ENCODE measurements around the gene IL13RA1. TPM values are rescaled to one million over a fixed set of nuclear protein-coding genes. Genes with fewer than 3 reads are reported as not detected.

Gene IL13RA1
- polyA plus RNA-seq, 3 donors = 48.8 to 74.6 (median 72.6) TPM

- peaks cover 0 to 6% of the 10 kb centered on the region in 2 donors for H3K4me1 ChIP-seq (ENCODE audit: control insufficient read depth in 1 of 2, insufficient read depth in 2 of 2, low read length in 2 of 2)
- H3K4me3 Mint-ChIP-seq = no peak overlapping the region
- H2AFZ ChIP-seq (ENCODE audit: insufficient read depth, low read depth, low read length, poor library complexity, severe bottlenecking) = no peak overlapping the region
- TF ChIP-seq CTCF (IDR thresholded peaks at IDR 0.05) = no peak
- H3K27me3 ChIP-seq (ENCODE audit: control insufficient read depth in 2 of 2, insufficient read depth in 2 of 2, low read length in 2 of 2) = no peaks in the 10 kb centered on the region
- no peak for DNase-seq
- H3K27ac ChIP-seq (ENCODE audit: low read depth in 1 of 2, low read length in 2 of 2) = no peak overlapping the region
- peaks cover 0 to 8% (median 0%) of the 10 kb centered on the region in 3 donors for H3K27me3 Mint-ChIP-seq (ENCODE audit: low read depth in 3 of 3)
- peaks cover 0 to 6% (median 0%) of the 10 kb centered on the region in 7 donors for H3K9me3 Mint-ChIP-seq
- no CpG with 5 or more reads among the region's 3 CpGs for WGBS (ENCODE audit: insufficient coverage)
- H3K36me3 Mint-ChIP-seq = peaks cover 14 to 34% of the 10 kb centered on the region in 2 donors
- H3K9ac ChIP-seq (ENCODE audit: insufficient read depth, low read length, poor library complexity, severe bottlenecking) = no peak overlapping the region
- H3K4me1 Mint-ChIP-seq = peaks cover 3% of the 10 kb centered on the region
- no peak overlapping the region for H3K4me3 ChIP-seq (replicated peaks in 1 of 3; ENCODE audit: low read depth in 2 of 3, low read length in 3 of 3)
- H3K27ac Mint-ChIP-seq = peak overlapping the region in 4 of 7 donors; percentile 40 to 74 (median 57)
- H3K9me3 ChIP-seq (replicated peaks in 1 of 2; ENCODE audit: control insufficient read depth in 1 of 2, insufficient read depth in 1 of 2, low read length in 2 of 2) = no peaks in the 10 kb centered on the region
- no peaks in the 10 kb centered on the region for H4K20me1 ChIP-seq (ENCODE audit: insufficient read depth, low read length)
- intact Hi-C loops (cut with micrococcal nuclease) = no loop called here
- H3K79me2 ChIP-seq (ENCODE audit: insufficient read depth, low read length) = no peaks in the 10 kb centered on the region
- no peak overlapping the region for H3K4me2 ChIP-seq (replicated peaks; ENCODE audit: extremely low read depth, low read length, poor library complexity, severe bottlenecking)
- peaks cover 12 to 28% of the 10 kb centered on the region in 2 donors for H3K36me3 ChIP-seq (replicated peaks in 1 of 2; ENCODE audit: control insufficient read depth in 1 of 2, insufficient read depth in 2 of 2, low read length in 2 of 2)
These were observed 38.5 kb upstream of the IL13RA1 start for GRCh38 chrX:118688935-118689334.

- Histone ChIP-seq H3K9ac (ENCODE audit: insufficient read depth, low read length, poor library complexity, severe bottlenecking) (no peak overlapping the region), H3K79me2 (ENCODE audit: insufficient read depth, low read length) (no peaks in the 10 kb centered on the region), H3K4me2 (replicated peaks; ENCODE audit: extremely low read depth, low read length, poor library complexity, severe bottlenecking) (no peak overlapping the region), H3K9me3 (replicated peaks in 1 of 2; ENCODE audit: control insufficient read depth in 1 of 2, insufficient read depth in 1 of 2, low read length in 2 of 2) (no peaks in the 10 kb centered on the region), H3K4me1 (ENCODE audit: control insufficient read depth in 1 of 2, insufficient read depth in 2 of 2, low read length in 2 of 2) (peaks cover 37 to 48% of the 10 kb centered on the region in 2 donors), H3K36me3 (replicated peaks in 1 of 2; ENCODE audit: control insufficient read depth in 1 of 2, insufficient read depth in 2 of 2, low read length in 2 of 2) (peaks cover 0 to 10% of the 10 kb centered on the region in 2 donors), H2AFZ (ENCODE audit: insufficient read depth, low read depth, low read length, poor library complexity, severe bottlenecking) (no peak overlapping the region), H3K4me3 (replicated peaks in 1 of 3; ENCODE audit: low read depth in 2 of 3, low read length in 3 of 3) (no peak overlapping the region), H3K27me3 (ENCODE audit: control insufficient read depth in 2 of 2, insufficient read depth in 2 of 2, low read length in 2 of 2) (no peaks in the 10 kb centered on the region), H3K27ac (ENCODE audit: low read depth in 1 of 2, low read length in 2 of 2) (peak overlapping the region in 1 of 2 donors; percentile 39), H4K20me1 (ENCODE audit: insufficient read depth, low read length) (no peaks in the 10 kb centered on the region)
- peaks cover 0 to 4% (median 0%) of the 10 kb centered on the region in 7 donors for H3K9me3 Mint-ChIP-seq
- H3K27ac Mint-ChIP-seq = peak overlapping the region in 4 of 7 donors; percentile 18 to 61 (median 60)
- no CpG with 5 or more reads among the region's 2 CpGs for WGBS (ENCODE audit: insufficient coverage)
- intact Hi-C loops (cut with micrococcal nuclease) = loop anchor here in 1 of 2 donors (10.0 kb wide), 1 partner anchor 61 kb away; no protein-coding TSS in a partner anchor
- H3K27me3 Mint-ChIP-seq (ENCODE audit: low read depth in 3 of 3) = peaks cover 0 to 1% (median 0%) of the 10 kb centered on the region in 3 donors
- peaks cover 4 to 20% of the 10 kb centered on the region in 2 donors for H3K36me3 Mint-ChIP-seq
- H3K4me3 Mint-ChIP-seq = no peak overlapping the region
- H3K4me1 Mint-ChIP-seq = peaks cover 31% of the 10 kb centered on the region
- no peak for DNase-seq
- no peak for TF ChIP-seq CTCF (IDR thresholded peaks at IDR 0.05)
These were observed 33.6 kb upstream of the IL13RA1 start for GRCh38 chrX:118693843-118694242.
